ENCODE measurements around the gene SGIP1. TPM values are rescaled to one million over a fixed set of nuclear protein-coding genes. Genes with fewer than 3 reads are reported as not detected.

SGIP1 gene
- total RNA-seq, 2 donors from 2014 or later: 3.8 to 9.4 TPM

GRCh38 chr1:66623812-66624211 is 89.9 kb downstream of the SGIP1 start:
- Histone ChIP-seq H3K27ac (ENCODE audit: low read depth, low read length) (no peak overlapping the region), H3K9ac (ENCODE audit: extremely low read depth, low read length, poor library complexity, severe bottlenecking) (no peak overlapping the region), H3K4me1 (ENCODE audit: control insufficient read depth, insufficient read depth, low read length) (no peaks in the 10 kb centered on the region), H3K36me3 (ENCODE audit: control insufficient read depth, insufficient read depth, low read length) (no peaks in the 10 kb centered on the region), H3K27me3 (ENCODE audit: control insufficient read depth, insufficient read depth, low read length, poor library complexity, severe bottlenecking) (no peaks in the 10 kb centered on the region), H3K9me3 (ENCODE audit: control insufficient read depth, low read length) (no peaks in the 10 kb centered on the region), H3K4me3 (ENCODE audit: low read length) (no peak overlapping the region)
- no peaks in the 10 kb centered on the region for H3K4me1 Mint-ChIP-seq
- no peaks in the 10 kb centered on the region for H3K27me3 Mint-ChIP-seq (ENCODE audit: insufficient read depth)
- no peaks in the 10 kb centered on the region for H3K9me3 Mint-ChIP-seq
- H3K36me3 Mint-ChIP-seq (ENCODE audit: low read depth): no peaks in the 10 kb centered on the region
- H3K27ac Mint-ChIP-seq: no peak overlapping the region
- no peak overlapping the region for H3K4me3 Mint-ChIP-seq
- 94 to 100% methylated on average over 1 of the region's 1 CpG for WGBS, 2 experiments (ENCODE audit: insufficient coverage in 1 of 2, insufficient read length in 1 of 2)
- TF ChIP-seq CTCF (conservative IDR thresholded peaks at IDR 0.05): no peak
- no peak for DNase-seq

GRCh38 chr1:66624412-66625060 is 90.6 kb downstream of the SGIP1 start:
- H3K27ac ChIP-seq (ENCODE audit: low read depth, low read length): no peak overlapping the region

GRCh38 chr1:66626261-66626660 is 92.3 kb downstream of the SGIP1 start:
- Mint-ChIP-seq H3K27me3 (ENCODE audit: insufficient read depth) (no peaks in the 10 kb centered on the region), H3K36me3 (ENCODE audit: low read depth) (no peaks in the 10 kb centered on the region), H3K9me3 (no peaks in the 10 kb centered on the region), H3K4me1 (no peaks in the 10 kb centered on the region), H3K4me3 (no peak overlapping the region), H3K27ac (no peak overlapping the region)
- Histone ChIP-seq H3K4me3 (ENCODE audit: low read length) (no peak overlapping the region), H3K4me1 (ENCODE audit: control insufficient read depth, insufficient read depth, low read length) (no peaks in the 10 kb centered on the region), H3K27ac (ENCODE audit: low read depth, low read length) (no peak overlapping the region), H3K9me3 (ENCODE audit: control insufficient read depth, low read length) (no peaks in the 10 kb centered on the region), H3K36me3 (ENCODE audit: control insufficient read depth, insufficient read depth, low read length) (no peaks in the 10 kb centered on the region), H3K27me3 (ENCODE audit: control insufficient read depth, insufficient read depth, low read length, poor library complexity, severe bottlenecking) (no peaks in the 10 kb centered on the region), H3K9ac (ENCODE audit: extremely low read depth, low read length, poor library complexity, severe bottlenecking) (no peak overlapping the region)
- no peak for TF ChIP-seq CTCF (conservative IDR thresholded peaks at IDR 0.05)
- no peak for DNase-seq

More at GRCh38 chr1:66624412-66625060, 90.6 kb downstream of the SGIP1 start:
- Mint-ChIP-seq H3K4me1 (no peaks in the 10 kb centered on the region), H3K36me3 (ENCODE audit: low read depth) (no peaks in the 10 kb centered on the region), H3K27ac (no peak overlapping the region), H3K9me3 (no peaks in the 10 kb centered on the region), H3K4me3 (no peak overlapping the region), H3K27me3 (ENCODE audit: insufficient read depth) (no peaks in the 10 kb centered on the region)
- TF ChIP-seq CTCF (conservative IDR thresholded peaks at IDR 0.05): no peak
- Histone ChIP-seq H3K36me3 (ENCODE audit: control insufficient read depth, insufficient read depth, low read length) (no peaks in the 10 kb centered on the region), H3K4me1 (ENCODE audit: control insufficient read depth, insufficient read depth, low read length) (no peaks in the 10 kb centered on the region), H3K9ac (ENCODE audit: extremely low read depth, low read length, poor library complexity, severe bottlenecking) (no peak overlapping the region), H3K4me3 (ENCODE audit: low read length) (no peak overlapping the region), H3K27me3 (ENCODE audit: control insufficient read depth, insufficient read depth, low read length, poor library complexity, severe bottlenecking) (no peaks in the 10 kb centered on the region), H3K9me3 (ENCODE audit: control insufficient read depth, low read length) (no peaks in the 10 kb centered on the region)
- 100% methylated on average over 1 of the region's 1 CpG for WGBS, 2 experiments (ENCODE audit: insufficient coverage in 1 of 2, insufficient read length in 1 of 2)
- no peak for DNase-seq

Measured in endodermal cell (in vitro differentiated cells).